NCI-H226 (cell line): ENCODE results near the gene TSPEAR.
"Not testable (repeated sequence)": the region's sequence is repeated elsewhere in the genome, so short reads cannot be mapped to it uniquely, and the experiment has no call there.

Experiments
- DNase-seq: peaks from one replicate; pipeline ENCODE4 v3.0.0-alpha.2; 2015

TSPEAR gene

DNA sequence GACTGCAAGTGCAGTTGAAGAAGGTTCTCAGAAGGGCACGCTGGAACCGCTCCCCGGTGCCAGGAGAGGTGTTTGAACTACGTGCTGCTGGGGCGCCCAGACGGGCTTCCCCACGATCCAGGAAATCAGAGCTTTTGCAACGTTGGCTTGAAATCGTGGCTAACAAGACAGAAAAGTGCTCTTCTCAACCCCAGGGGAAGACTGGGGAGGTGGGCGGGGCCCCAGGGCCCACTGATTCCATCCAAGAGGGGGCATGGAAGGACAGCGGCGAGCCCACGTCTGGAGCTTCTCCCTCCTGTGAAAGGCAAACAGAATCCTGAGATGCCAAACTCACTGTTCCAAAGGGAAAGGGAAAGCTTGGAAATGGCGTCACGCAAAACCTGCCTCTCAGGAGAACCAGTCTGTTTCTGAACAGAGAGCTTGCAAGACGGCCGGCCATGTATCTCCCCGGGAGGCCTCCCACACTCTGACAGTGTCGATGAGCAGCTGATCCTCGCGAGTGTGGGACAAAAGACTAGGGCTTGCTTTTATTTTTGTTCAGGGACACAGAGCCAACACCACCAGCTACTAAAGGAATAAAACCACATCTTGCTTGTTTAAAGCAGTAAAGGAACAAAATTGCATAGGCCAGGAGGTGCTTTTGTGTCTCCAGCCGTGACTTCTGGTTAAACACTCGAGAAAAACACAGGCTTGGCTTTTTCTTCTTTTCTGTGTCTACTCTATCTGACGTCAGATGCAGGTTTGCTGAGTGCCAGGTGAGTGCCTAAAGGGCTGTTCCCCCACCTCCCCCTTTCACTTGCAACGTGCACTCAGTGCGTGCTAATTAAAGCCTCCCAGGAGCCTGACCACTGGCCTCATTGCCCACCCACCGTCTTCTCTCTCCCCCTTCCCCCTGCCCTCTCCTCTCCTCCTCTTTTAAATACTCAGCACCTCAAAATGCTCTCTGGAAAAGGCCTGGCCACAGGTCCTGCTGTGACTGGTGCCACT is 214.5 kb downstream of the TSPEAR start:
- no peak for DNase-seq

DNA sequence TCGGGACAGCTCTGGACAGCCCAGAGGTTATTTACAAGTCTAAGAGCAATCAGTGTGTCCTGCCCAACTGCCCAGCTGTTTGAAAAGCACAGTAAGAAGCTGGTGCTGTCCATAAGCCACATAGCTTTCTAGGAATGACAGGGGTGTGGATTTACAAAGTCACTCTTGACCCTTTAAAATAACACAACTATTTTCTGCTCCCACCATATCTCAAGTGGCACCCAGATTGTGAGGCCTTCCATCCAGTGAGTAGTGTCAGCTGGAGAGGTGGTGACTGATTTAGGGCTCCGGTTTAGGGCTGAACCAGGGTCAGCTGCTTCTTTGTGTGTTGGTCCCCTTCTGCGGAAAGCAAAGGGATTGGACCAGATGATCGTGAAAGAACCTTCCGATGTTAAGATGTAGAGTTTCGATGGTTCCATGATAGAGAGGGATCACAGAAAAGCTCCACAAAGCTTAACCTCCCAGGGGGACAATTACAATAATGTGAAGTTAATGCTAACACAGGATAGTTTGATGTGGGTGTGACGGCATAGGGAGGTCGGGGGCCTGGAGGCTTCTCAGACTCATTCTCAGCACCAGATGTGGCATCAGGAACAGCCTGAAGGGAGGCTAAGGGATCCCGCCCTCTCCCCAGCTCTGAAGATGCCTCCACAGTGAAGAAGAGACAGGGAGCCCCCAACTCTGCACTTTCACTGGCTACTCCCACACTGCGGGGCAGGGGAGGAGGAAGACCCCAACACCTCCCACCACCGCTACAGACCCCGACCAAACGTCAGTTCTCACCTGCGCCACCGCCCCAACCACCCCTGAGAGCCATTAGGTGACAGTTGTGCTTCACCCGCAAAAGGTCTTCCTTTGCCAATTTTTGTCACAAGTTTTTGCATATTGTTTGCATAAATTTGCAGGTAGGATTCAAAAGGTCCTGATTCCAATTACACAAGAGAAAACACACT is 215.5 kb downstream of the TSPEAR start:
- no peak for DNase-seq

DNA sequence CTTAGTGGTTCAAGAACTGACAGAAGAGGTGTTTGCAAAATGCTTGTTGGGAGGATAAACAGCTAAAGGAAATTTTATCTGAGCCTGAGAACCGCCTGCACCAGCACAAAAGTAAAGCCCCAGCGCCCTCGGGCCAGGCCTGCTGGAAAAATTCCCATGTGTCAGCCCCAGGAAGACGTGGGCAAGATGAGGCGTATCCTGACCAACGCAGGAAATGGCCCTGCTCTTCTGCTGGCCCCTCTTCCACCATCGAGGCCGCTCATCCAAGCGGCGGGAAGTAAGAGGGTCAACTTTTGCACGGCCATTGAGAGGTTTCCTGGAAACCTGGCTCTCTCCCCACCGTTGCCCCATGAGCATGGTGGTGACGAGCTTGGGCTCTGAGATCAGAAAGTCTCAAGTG is 216.4 kb downstream of the TSPEAR start:
- DNase-seq, result no peak

DNA sequence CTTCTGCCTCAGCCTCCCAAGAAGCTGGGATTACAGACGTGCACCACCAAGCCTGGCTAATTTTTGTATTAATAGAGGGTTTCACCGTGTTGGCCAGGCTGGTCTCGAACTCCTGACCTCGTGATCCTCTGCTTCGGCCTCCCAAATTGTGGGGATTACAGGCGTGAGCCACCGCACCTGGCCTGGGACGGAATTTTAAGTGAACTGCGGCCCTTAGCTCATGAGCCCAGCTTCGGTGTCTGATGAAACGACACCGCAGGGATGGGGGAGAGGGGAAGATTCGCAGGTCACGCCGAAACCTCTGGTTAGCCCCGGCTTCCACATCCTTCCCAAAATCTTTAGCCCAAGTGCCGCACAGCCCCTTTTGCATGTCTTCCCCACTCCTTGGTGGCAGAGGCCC is 217.0 kb downstream of the TSPEAR start:
- DNase-seq, result no peak

DNA sequence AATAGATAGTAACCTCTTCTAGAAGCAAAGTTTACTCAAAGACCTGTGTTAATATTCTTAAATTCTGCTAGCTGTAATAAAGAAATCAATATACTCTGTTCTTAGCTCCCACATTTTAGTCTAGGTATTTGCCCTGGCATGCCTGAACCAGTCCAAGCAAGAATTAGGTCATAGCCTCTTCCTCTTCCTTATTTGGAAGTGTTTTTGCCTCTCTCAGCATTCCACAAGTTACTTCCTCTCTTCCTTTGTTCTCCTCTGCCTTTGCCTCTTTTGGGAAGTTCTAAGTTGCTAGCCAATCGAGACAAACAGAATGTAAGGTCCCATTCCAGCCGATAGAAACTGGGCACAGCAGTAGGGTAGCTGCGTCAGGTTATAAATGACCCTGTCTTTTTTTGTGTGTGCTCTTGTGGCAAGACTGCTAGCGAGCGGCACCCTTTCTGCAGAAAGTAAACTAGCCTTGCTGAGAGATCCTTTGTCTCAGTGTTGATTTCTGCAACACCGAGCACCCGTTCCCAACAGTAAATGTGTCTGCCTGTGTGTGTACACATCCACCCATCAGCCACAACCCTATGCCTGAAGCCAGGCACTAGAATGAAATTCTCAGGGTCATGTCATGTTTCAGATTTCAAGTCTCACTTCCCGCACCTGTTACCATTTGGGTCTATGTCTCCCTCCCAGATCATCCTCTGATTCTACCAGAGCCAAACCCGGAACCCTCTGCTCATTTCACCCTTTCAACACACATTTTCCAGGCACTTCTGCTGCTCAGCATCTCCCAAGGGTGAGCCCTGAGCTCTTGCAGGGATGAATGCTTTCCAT is 218.6 kb downstream of the TSPEAR start:
- no peak for DNase-seq

DNA sequence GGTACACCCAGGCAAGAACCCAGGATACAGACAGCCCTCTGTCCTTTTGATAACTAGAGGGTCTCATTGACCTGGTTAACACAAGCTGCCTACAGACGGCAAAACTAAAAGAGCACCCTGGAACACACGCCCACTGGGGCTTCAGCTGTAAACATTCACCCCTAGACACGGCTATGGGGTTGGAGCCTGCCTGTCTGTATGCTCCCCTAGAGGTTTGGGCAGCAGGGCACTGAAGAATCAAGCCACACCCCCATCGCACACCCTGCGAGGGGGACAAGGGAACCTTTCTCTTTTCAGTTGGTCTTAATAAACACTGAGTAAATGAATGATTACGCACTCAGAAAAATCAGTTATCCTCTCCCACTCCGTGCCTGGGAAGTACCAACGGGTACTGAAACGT is 220.6 kb downstream of the TSPEAR start:
- DNase-seq, result no peak

DNA sequence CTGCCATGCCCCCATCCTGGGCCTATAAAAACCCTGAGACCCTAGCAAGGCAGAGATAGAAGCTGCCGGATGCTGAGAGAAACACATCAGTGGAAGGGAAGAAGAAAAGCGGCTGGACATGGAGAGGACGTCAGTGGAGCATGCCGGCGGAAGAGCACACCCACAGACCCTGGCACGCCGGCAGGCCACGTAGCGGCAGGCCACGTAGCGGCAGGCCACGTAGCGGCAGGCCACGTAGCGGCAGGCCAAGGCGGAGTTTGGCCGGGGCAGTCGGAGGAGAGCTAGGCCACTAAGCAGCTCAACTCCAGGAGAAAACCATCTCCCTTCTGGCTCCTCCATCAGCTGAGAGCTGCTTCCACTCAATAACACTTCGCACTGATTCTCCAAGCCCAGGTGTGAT is 221.0 kb downstream of the TSPEAR start:
- no peak for DNase-seq

DNA sequence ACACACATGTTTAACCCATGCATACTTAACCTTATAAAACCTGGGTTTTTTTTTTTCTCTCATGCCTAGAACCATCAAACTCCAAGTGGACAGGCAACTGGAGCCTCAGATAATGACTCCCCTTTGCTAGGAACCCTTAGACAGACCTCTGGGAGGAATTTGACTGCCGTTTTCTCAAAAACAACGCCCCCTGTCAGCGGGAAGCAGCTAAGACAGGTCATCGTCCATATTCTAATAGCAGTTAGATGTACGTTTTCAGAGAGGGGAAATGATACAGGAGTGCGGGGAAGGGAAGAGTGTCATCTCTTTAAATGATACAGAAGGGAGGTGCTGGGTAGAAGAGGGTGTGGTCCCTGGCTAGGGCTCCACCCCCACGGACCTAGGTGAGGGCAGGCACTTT is 221.4 kb downstream of the TSPEAR start:
- no peak for DNase-seq

DNA sequence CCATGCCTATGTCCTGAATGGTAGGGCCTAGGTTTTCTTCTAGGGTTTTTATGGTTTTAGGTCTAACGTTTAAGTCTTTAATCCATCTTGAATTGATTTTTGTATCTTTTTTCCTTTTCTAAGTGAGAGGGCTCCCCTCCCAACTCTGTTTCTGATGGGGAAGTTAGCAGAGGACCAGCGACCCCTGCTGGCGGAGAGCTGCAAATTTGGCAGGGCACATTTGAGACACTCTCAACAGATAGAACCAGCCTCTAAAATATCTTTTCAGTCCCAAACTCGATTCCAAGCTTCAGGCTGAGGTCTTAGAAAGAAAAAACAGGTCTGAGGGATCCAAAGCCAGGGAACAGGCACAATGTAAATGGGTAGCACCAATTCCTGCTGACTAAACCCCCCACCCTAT is 223.5 kb downstream of the TSPEAR start:
- no peak for DNase-seq

DNA sequence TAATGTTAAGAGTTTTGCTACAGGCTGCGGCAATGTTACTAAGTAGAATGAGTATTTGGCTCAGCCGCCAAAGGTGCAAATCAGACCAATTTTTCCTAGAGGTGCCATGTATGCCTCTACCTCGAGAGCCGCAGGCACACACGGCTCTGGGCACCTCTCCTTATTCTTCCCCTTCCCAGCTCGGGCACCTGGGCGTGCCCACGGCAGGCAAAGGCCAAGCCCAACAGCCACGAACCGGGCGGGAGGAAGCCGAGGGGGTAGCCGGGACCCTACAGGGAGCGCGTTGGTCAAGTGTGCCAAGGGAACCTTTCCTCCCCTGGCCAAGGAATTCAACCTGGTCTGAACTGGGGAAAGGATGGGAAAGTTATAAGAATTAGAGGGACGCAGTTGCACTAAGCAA is 225.1 kb downstream of the TSPEAR start:
- no peak for DNase-seq

DNA sequence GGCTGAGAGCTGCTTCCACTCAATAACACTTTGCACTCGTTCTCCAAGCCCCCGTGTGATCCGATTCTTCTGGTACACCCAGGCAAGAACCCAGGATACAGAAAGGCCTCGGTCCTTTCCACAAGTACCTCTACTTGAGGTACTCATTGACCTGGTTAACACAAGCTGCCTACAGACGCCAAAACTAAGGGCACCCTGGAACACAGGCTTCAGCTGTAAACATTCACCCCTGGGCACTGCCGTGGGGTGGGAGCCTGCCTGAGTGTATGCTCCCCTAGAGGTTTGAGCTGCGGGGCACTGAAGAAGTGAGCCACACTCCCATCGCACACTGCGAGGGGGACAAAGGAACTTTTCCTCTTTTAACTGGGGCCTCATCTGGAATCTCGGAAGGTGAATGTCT is 225.6 kb downstream of the TSPEAR start:
- no peak for DNase-seq

DNA sequence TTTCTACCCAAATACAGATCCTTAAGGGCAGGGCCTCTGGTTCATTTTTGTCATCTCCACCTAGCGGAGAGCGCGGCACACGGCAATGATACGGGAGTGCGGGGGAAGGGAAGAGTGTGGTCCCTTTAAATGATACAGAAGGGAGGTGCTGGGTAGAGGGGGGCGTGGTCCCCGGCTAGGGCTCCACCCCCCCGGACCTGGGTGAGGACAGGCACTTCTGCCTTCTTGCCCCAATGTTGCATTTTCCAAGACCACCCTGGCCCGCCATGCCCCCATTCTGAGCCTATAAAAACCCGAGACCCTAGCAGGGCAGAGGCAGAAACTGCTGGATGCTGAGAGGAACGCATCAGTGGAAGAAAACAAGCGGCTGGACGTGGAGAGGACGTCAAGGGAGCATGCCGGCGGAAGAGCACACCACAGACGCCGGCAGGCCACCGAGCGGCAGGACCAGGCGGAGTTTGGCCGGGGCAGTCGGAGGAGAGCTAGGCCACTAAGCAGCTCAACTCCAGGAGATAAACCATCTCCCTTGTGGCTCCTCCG is 226.0 kb downstream of the TSPEAR start:
- no peak for DNase-seq

DNA sequence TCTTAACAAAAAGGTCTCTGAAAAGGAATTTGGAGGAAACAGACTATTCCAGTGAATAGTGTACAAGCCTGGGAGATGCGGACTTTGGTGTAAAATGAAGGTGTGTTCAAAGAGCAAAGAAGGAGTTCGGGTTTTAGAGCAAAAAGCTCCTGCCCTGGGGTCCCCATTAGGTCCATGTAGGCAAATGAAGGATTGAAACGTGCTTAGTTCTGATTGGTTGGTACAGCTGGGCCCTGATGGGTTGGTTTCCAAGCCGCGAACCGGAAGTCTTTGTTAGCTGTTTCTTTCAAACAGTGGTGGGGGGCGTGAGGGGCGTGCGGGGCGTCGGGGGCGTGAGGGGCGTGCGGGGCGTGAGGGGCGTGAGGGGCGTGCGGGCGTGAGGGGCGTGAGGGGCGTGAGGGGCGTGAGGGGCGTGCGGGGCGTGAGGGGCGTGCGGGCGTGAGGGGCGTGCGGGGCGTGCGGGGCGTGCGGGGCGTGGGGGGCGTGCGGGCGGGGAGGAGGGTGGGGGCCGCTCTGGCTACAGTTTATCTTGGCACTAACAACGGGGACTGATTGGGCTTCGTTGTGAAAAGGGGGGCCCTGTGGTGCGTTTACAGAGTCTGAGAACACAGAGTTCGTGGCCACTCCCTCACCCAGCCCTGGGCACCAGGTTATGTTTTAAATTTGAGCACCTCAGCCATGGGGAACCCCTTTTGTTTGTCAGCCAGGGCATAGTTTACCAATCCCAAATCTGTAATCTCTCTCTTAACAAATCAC is 226.7 kb downstream of the TSPEAR start:
- DNase-seq, result no peak

DNA sequence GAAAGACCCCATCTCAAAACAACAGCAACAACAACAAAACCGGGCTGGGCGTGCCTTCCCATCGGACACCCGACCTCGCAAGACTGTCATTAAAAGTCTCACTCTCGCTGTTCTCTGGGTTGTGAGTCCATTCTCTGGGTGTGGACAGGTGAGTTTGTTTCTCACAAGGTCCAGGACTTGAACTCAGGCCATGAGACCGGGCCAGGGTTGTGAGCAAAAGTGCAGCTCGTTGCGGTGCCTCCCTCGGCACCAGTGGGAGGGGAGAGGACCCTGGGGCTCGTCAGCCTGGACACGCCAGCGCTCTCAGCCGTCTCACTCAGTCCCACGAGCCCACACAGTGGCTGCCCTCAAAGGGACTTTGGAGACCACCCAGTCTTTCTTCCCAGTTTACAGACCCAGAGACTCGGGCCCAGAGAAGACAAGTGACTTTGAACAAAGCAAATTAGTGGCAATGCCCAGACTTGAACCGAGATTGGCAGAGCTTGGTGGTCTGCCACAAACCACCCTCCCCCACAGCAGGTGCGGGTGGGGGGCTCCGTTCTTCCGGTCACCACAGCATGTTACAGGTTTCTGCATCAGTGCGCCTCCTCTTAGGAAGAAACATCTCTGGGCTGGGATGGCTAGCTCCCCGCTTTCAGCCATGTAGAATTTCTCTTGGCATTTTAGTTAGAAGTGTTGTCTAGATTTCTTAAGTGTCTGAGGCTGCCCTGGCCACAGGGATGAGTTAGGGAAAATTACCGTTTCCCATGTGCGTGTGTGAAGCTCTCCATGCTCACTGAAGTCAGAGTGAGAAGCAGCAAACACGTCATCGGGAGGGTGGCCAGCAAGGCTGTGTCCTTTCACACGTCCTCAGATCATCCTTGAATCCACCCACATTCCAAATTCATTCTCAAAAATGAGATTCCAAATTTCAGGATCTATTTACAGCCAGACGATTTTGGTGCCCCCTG is 227.8 kb downstream of the TSPEAR start:
- DNase-seq, result no peak

DNA sequence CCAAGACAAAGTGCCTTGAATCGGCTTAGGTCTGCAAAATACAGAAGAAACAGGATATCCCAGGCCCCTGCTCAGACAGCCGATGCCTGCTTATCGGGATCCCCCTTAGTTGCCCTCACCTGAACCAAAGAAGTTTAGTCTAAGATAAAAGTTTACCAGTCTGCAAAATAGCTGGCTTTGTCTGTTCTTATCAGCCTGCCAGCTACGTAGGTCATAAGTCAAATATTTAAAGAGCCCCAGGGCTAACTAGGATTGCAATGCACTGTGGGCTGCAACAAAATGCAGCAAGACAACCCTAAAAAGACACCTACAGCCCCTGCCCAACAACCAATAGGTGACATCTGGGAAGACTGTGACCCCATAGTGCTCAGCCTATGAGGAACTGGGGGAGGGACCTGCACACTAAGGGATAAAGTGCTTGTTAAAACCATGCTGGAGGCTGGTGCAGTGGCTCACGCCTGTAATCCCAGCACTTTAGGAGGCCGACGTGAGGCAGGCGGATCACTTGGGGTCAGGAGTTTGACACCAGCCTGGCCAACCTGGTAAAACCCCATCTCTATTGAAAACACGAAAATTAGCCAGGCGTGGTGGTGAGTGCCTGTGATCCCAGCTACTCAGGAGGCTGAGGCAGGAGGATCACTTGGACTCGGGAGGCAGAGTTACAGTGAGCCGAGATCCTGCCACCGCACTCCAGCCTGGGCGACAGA is 228.6 kb downstream of the TSPEAR start:
- peak; percentile 16 for DNase-seq

DNA sequence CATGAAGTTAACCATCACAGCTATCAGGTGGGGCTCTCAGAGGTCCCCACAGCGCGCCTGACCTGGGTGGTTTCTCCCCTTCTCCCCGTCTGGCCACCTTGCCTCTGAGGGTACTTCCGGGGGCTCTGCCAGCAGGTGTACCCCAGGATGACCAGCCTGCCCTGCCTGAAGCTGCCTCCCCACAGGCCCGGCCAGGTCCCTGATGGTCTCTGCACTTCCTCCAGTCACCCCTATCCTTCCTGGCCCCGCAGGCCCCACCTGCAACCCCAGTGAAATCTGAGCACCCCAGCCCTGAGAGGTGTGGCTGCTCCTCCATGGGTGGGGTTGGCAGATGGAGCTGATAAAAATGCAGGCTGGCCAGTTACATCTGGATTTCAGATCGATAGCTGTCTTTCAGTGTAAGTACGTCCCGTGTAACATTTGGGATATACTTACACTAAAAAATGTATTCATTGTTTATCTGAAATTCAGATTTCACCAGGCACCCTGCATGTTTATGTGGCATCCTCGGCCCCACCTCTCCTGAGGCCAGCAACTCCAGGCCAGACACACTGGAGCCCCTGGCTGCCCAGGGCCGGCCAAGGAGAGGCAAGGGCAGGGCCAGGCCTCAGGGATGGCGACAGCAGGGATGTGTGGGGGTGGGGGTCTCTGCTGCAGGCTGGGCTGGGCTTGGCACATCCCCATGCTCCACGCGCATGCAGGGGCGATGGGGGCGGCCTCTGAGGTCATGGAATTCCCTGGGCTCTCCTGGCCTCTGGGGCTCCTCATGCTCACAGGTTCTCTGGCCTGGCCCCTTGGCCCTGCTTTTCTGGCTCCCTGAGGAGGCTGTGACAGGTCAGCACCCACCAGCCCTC is 230.9 kb downstream of the TSPEAR start:
- DNase-seq, result no peak

DNA sequence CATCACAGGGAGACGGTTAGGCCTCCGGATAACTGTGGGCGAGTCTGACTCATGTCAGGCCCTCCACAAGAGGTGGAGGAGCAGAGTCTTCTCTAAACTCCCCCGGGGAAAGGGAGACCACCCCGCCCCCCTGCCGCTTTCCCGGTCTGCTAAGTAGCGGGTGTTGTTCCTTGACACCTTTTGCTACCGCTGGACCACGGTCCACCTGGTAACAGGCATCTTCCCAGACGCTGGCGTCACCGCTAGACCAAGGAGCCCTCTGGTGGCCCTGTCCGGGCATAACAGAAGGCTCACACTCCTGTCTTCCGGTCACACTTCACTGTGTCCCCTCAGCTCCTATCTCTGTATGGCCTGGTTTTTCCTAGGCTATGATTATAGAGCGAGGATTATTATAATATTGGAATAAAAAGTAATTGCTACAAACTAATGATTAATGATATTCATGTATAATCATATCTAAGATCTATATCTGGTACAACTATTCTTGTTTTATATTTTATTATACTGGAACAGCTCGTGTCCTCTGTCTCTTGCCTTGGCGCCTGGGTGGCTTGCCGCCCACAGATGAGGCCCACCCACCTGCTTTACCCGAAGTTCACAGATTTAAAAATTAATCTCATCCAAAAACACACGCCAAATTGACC is 231.7 kb downstream of the TSPEAR start:
- not testable (repeated sequence) for DNase-seq

DNA sequence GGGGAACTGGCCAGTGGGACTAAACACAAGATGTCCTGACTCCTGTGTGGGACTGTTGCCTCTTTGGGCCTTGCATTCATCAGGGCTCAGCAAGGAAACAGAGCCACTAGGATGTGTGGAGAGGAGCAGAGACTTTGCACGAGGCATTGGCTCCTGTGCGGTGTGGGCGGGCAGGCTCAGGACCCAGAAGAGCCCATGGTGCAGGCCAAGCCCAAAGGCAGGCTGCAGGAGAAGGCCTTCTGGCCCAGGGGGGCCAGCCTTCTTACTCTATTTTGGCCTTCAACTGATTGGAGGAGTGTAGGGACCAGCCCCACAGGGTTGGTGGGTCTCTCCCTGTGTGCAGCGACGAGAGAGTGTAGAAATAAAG is 232.6 kb downstream of the TSPEAR start:
- no peak for DNase-seq
